ENCODE results near the gene SLC1A2.

The SLC1A2 gene

GRCh38 chr11:35262735-35263134, 156.6 kb downstream of the SLC1A2 start:
- DNase-seq (ENCODE audit: low read depth) = no peak
- H3K4me3 ChIP-seq (replicated peaks; ENCODE audit: low read depth, low read length) = no peak overlapping the region
- no peak for TF ChIP-seq CTCF (IDR thresholded peaks at IDR 0.05; ENCODE audit: low read length, missing control alignments)

- H3K4me3 ChIP-seq (replicated peaks; ENCODE audit: low read depth, low read length) = no peak overlapping the region
- DNase-seq (ENCODE audit: low read depth) = no peak
- no peak for TF ChIP-seq CTCF (IDR thresholded peaks at IDR 0.05; ENCODE audit: low read length, missing control alignments)
These were observed 157.3 kb downstream of the SLC1A2 start for GRCh38 chr11:35262056-35262455.

GRCh38 chr11:35261197-35261596, 158.2 kb downstream of the SLC1A2 start:
- TF ChIP-seq CTCF (IDR thresholded peaks at IDR 0.05; ENCODE audit: low read length, missing control alignments) = no peak
- H3K4me3 ChIP-seq (replicated peaks; ENCODE audit: low read depth, low read length) = no peak overlapping the region
- no peak for DNase-seq (ENCODE audit: low read depth)

- DNase-seq (ENCODE audit: low read depth) = peak; percentile 68
- H3K4me3 ChIP-seq (replicated peaks; ENCODE audit: low read depth, low read length) = no peak overlapping the region
- TF ChIP-seq CTCF (IDR thresholded peaks at IDR 0.05; ENCODE audit: low read length, missing control alignments) = no peak
These were observed 158.9 kb downstream of the SLC1A2 start for GRCh38 chr11:35260342-35260985.

- H3K4me3 ChIP-seq (replicated peaks; ENCODE audit: low read depth, low read length) = no peak overlapping the region
- no peak for TF ChIP-seq CTCF (IDR thresholded peaks at IDR 0.05; ENCODE audit: low read length, missing control alignments)
- no peak for DNase-seq (ENCODE audit: low read depth)
These were observed 159.8 kb downstream of the SLC1A2 start for GRCh38 chr11:35259529-35259928.

- no peak for TF ChIP-seq CTCF (IDR thresholded peaks at IDR 0.05; ENCODE audit: low read length, missing control alignments)
- no peak overlapping the region for H3K4me3 ChIP-seq (replicated peaks; ENCODE audit: low read depth, low read length)
- no peak for DNase-seq (ENCODE audit: low read depth)
These were observed 162.1 kb downstream of the SLC1A2 start for GRCh38 chr11:35257281-35257680.

GRCh38 chr11:35256296-35256695, 163.1 kb downstream of the SLC1A2 start:
- DNase-seq (ENCODE audit: low read depth) = no peak
- H3K4me3 ChIP-seq (replicated peaks; ENCODE audit: low read depth, low read length) = no peak overlapping the region
- no peak for TF ChIP-seq CTCF (IDR thresholded peaks at IDR 0.05; ENCODE audit: low read length, missing control alignments)

Data from fibroblast of pulmonary artery (primary cell).